HepG2 (cell line): ENCODE results near the gene RBM14. TPM values are rescaled to one million over a fixed set of nuclear protein-coding genes. Genes with fewer than 3 reads are reported as not detected.

Experiments
- ARID5B ChIP-seq: IDR thresholded peaks from 2 replicates; pipeline ENCODE4 v1.4.0; 2020; ENCODE audit warnings: mild to moderate bottlenecking, missing genetic modification reagents
- BATF2 ChIP-seq: sonication (generic); formaldehyde crosslinking; IDR thresholded peaks from 2 replicates; pipeline ENCODE4 v1.8.0; 2022; ENCODE audit warnings: mild to moderate bottlenecking, missing genetic modification reagents, moderate library complexity
- BCLAF1 ChIP-seq: fragments of 450-650 bp; IDR thresholded peaks from 2 replicates; pipeline ENCODE4 v1.6.1; 2017; ENCODE audit warnings: mild to moderate bottlenecking
- GTF2F1 ChIP-seq: fragments of 150-350 bp; IDR thresholded peaks from 2 replicates; pipeline ENCODE4 v1.6.1; 2014; ENCODE audit warnings: low read length
- IRF1 ChIP-seq: sonication (generic); formaldehyde crosslinking; IDR thresholded peaks from 2 replicates; pipeline ENCODE4 v1.4.0; 2020; ENCODE audit warnings: low read depth, mild to moderate bottlenecking, missing genetic modification reagents
- KMT2A ChIP-seq: sonication (generic); formaldehyde crosslinking; IDR thresholded peaks from 2 replicates; pipeline ENCODE4 v1.4.0; 2020; ENCODE audit warnings: missing genetic modification reagents
- MBD4 ChIP-seq: IDR thresholded peaks from 2 replicates; pipeline ENCODE4 v1.6.1; 2012; ENCODE audit warnings: low read length, inconsistent platforms, borderline replicate concordance
- NFKBIZ ChIP-seq: IDR thresholded peaks from 2 replicates; pipeline ENCODE4 v1.6.1; 2018; ENCODE audit warnings: missing genetic modification reagents, missing compliant biosample characterization
- NRL ChIP-seq: sonication (generic); formaldehyde crosslinking; IDR thresholded peaks from 2 replicates; pipeline ENCODE4 v1.5.0; 2020; ENCODE audit warnings: missing genetic modification reagents, mild to moderate bottlenecking, moderate library complexity, borderline replicate concordance
- POGZ ChIP-seq: sonication (generic); formaldehyde crosslinking; IDR thresholded peaks from 2 replicates; pipeline ENCODE4 v1.4.0; 2020; ENCODE audit warnings: mild to moderate bottlenecking, missing genetic modification reagents
- PPARG ChIP-seq: conservative IDR thresholded peaks from 2 replicates; pipeline ENCODE4 v1.6.1; 2016; ENCODE audit warnings: missing biosample characterization, missing genetic modification reagents
- PRPF4 ChIP-seq: fragments of 200-400 bp; formaldehyde crosslinking; IDR thresholded peaks from 2 replicates; pipeline ENCODE4 v1.6.1; 2016; ENCODE audit warnings: low read length, low read depth; ENCODE audit not compliant: poor library complexity, severe bottlenecking
- SMARCE1 ChIP-seq: fragments of 450-650 bp; IDR thresholded peaks from 2 replicates; pipeline ENCODE4 v1.6.1; 2017; ENCODE audit warnings: borderline replicate concordance
- SOX5 ChIP-seq: IDR thresholded peaks from 2 replicates; pipeline ENCODE4 v1.6.1; 2016; ENCODE audit warnings: borderline replicate concordance
- TEAD2 ChIP-seq: sonication (generic); formaldehyde crosslinking; IDR thresholded peaks from 2 replicates; pipeline ENCODE4 v1.9.0; 2021; ENCODE audit warnings: missing genetic modification reagents
- TOPORS ChIP-seq: sonication (generic); formaldehyde crosslinking; IDR thresholded peaks from 2 replicates; pipeline ENCODE4 v1.8.0; 2023; ENCODE audit warnings: mild to moderate bottlenecking, missing genetic modification reagents
- ZNF432 ChIP-seq: sonication (generic); formaldehyde crosslinking; IDR thresholded peaks from 2 replicates; pipeline ENCODE4 v1.5.0; 2020; ENCODE audit warnings: missing genetic modification reagents, mild to moderate bottlenecking, borderline replicate concordance
- ZNF496 ChIP-seq: sonication (generic); formaldehyde crosslinking; IDR thresholded peaks from 2 replicates; pipeline ENCODE4 v1.8.1; 2023; ENCODE audit warnings: mild to moderate bottlenecking, moderate library complexity, missing genetic modification reagents; ENCODE audit not compliant: insufficient replicate concordance
- ZNF501 ChIP-seq: sonication (generic); formaldehyde crosslinking; IDR thresholded peaks from 2 replicates; pipeline ENCODE4 v1.5.1; 2020; ENCODE audit warnings: mild to moderate bottlenecking, moderate library complexity, missing genetic modification reagents
- ZNF75D ChIP-seq: sonication (generic); formaldehyde crosslinking; IDR thresholded peaks from 2 replicates; pipeline ENCODE4 v1.8.1; 2023; ENCODE audit warnings: missing genetic modification reagents, mild to moderate bottlenecking, borderline replicate concordance
- polyA plus RNA-seq, 8 experiments: library from polyadenylated mRNA; depleted of rRNA in 3 of 8; stranded (reverse) in 7 of 8; unstranded in 1 of 8; fragments of >200 nt; fragmentation: Illumina TruSeq in 4 of 8; extraction: Trizol in 4 of 8; gene quantifications; 2 replicates each; pipeline versions ENCODE4 v1.2.1 to v1.2.3, GENCODE V29; 2011 to 2016; ENCODE audit warnings: low read depth in 4 of 8, missing spikeins in 1 of 8, mixed read lengths in 1 of 8; ENCODE audit not compliant: insufficient read depth in 1 of 8
- total RNA-seq, 5 experiments: library from RNA; depleted of rRNA; stranded (reverse); fragments of >200 nt; fragmentation: Illumina TruSeq; extraction: Trizol; gene quantifications; 2 replicates each; pipeline ENCODE4 v1.2.3, GENCODE V29; 2016; ENCODE audit warnings: low read depth in 1 of 5

Gene RBM14
- total and polyA plus RNA-seq, 2 of the 13 experiments (the other 11 are each of a cell fraction or from before 2014, with no cell fraction given) = 12.7 to 44.1 TPM

- TF ChIP-seq SOX5 = 0 out of 2 replicates have a peak, but pooled peaks have one; percentile 30
- TF ChIP-seq ZNF75D (CRISPR knock-in tag) = no peak
- TF ChIP-seq SMARCE1 = no peak
- TF ChIP-seq ARID5B = peak; percentile 56; the same call in 1 of the 2 replicates
- no peak for TF ChIP-seq MBD4
- no peak for TF ChIP-seq ZNF432
- TF ChIP-seq TEAD2 (CRISPR knock-in tag) = no peak
- no peak for TF ChIP-seq ZNF496
- TF ChIP-seq BATF2 (CRISPR knock-in tag) = no peak
- no peak for TF ChIP-seq PPARG (CRISPR knock-in tag)
- TF ChIP-seq TOPORS (CRISPR knock-in tag) = no peak
- TF ChIP-seq BCLAF1 = no peak
- TF ChIP-seq PRPF4 = no peak
- 0 out of 2 replicates have a peak, but pooled peaks have one; percentile 26 for TF ChIP-seq POGZ (CRISPR knock-in tag)
- TF ChIP-seq IRF1 (CRISPR knock-in tag) = no peak
- no peak for TF ChIP-seq KMT2A (CRISPR knock-in tag)
- peak; percentile 54; the same call in 1 of the 2 replicates for TF ChIP-seq ZNF501
- TF ChIP-seq GTF2F1 = no peak
- no peak for TF ChIP-seq NRL
- no peak for TF ChIP-seq NFKBIZ
Observed at GRCh38 chr11:66607126-66607834, 9.2 kb upstream of the RBM14 start (continued).
